OCI-LY3 (cell line): Measurements from ENCODE around the gene FBXL14.

Experiments used
- H2AFZ ChIP-seq: fragments of 200-600, 300-600 bp; shearing (Covaris generic); 2 replicates; pipeline ENCODE4 v1.6.0; 2014; ENCODE audit warnings: antibody characterized with exemption, low read depth, low read length
- H3K27ac ChIP-seq: fragments of 200-600, 300-600 bp; sonication (generic); 2 replicates; pipeline ENCODE4 v1.5.1; 2014; ENCODE audit warnings: mild to moderate bottlenecking, low read length, moderate library complexity, mixed read lengths
- H3K27me3 ChIP-seq: fragments of 200-600, 300-600 bp; sonication (generic); 2 replicates; pipeline ENCODE4 v1.6.1; 2014; ENCODE audit warnings: low read depth, low read length, mixed read lengths
- H3K36me3 ChIP-seq: fragments of 200-600, 300-600 bp; sonication (generic); replicated peaks from 2 replicates; pipeline ENCODE3; 2014; ENCODE audit warnings: low read depth, low read length, mixed read lengths
- H3K4me1 ChIP-seq: fragments of 300-600, 200-600 bp; sonication (generic); 2 replicates; pipeline ENCODE4 v1.6.1; 2014; ENCODE audit warnings: low read length, mixed read lengths
- H3K4me2 ChIP-seq: fragments of 200-600, 300-600 bp; sonication (generic); 2 replicates; pipeline ENCODE4 v1.6.1; 2014; ENCODE audit warnings: low read length, mixed read lengths
- H3K4me3 ChIP-seq: fragments of 300-600, 200-600 bp; sonication (generic); 2 replicates; pipeline ENCODE4 v1.5.1; 2014; ENCODE audit warnings: antibody characterized with exemption, mild to moderate bottlenecking, low read length, moderate library complexity
- H3K79me2 ChIP-seq: fragments of 300-600, 200-600 bp; shearing (Covaris generic); 2 replicates; pipeline ENCODE4 v1.6.1; 2014; ENCODE audit warnings: mild to moderate bottlenecking, low read length, mixed read lengths
- H3K9ac ChIP-seq: fragments of 300-600, 200-600 bp; shearing (Covaris generic); 2 replicates; pipeline ENCODE4 v1.6.0; 2014; ENCODE audit warnings: mild to moderate bottlenecking, low read length, moderate library complexity
- H3K9me3 ChIP-seq: fragments of 200-600, 300-600 bp; shearing (Covaris generic); 2 replicates; pipeline ENCODE4 v1.6.1; 2014; ENCODE audit warnings: low read length, mixed read lengths; ENCODE audit not compliant: insufficient read depth
- H4K20me1 ChIP-seq: fragments of 200-600, 300-600 bp; sonication (generic); 2 replicates; pipeline ENCODE4 v1.6.1; 2016; ENCODE audit warnings: low read length, mixed read lengths; ENCODE audit not compliant: insufficient read depth
- EZH2phosphoT487 ChIP-seq: fragments of 200-600 bp; shearing (Covaris generic); IDR thresholded peaks from 2 replicates; pipeline ENCODE4 v1.6.1; 2018; ENCODE audit warnings: antibody characterized with exemption, mixed run types, low read depth
- TF ChIP-seq, protein P1 (sequence below): fragments of 200-600, 300-600 bp; sonication (generic); IDR thresholded peaks from 2 replicates; pipeline ENCODE4 v1.5.1; 2014; ENCODE audit warnings: antibody characterized with exemption, low read length, low read depth

The FBXL14 gene

DNA sequence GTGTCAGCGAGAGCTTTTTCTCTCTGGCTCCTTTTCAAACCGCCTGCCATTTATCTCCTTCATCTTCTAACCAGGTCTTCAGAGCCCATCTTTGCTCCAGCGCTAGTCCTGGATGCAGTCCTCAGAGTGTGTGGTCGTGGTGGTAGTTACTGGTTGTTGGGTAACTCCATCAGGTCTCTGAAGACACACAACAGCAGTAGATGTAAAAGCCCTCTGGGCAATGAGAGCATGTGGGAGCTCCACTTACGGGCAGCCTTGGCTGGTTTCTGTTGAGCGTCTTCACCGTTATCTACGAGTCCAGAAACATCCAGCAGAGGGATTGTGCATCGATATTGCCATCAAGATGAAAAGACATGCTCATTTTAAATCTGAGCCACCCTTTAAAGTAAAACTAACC lies 61.2 kb downstream of the FBXL14 start:
- Histone ChIP-seq H3K79me2 (peaks cover 70% of the 10 kb centered on the region), H3K4me1 (peaks cover 44% of the 10 kb centered on the region), H3K9me3 (no peaks in the 10 kb centered on the region), H3K4me2 (peak overlapping the region; percentile 84), H3K4me3 (peak overlapping the region; percentile 77), H3K36me3 (no peaks in the 10 kb centered on the region), H3K9ac (peak overlapping the region; percentile 63), H3K27me3 (peaks cover 8% of the 10 kb centered on the region), H3K27ac (peak overlapping the region; percentile 24), H2AFZ (0 out of 2 replicates have a peak overlapping the region, but pooled peaks have one; percentile 1), H4K20me1 (peaks cover 5% of the 10 kb centered on the region; the same call in 1 of the 2 replicates)
- TF ChIP-seq, protein P1, sequence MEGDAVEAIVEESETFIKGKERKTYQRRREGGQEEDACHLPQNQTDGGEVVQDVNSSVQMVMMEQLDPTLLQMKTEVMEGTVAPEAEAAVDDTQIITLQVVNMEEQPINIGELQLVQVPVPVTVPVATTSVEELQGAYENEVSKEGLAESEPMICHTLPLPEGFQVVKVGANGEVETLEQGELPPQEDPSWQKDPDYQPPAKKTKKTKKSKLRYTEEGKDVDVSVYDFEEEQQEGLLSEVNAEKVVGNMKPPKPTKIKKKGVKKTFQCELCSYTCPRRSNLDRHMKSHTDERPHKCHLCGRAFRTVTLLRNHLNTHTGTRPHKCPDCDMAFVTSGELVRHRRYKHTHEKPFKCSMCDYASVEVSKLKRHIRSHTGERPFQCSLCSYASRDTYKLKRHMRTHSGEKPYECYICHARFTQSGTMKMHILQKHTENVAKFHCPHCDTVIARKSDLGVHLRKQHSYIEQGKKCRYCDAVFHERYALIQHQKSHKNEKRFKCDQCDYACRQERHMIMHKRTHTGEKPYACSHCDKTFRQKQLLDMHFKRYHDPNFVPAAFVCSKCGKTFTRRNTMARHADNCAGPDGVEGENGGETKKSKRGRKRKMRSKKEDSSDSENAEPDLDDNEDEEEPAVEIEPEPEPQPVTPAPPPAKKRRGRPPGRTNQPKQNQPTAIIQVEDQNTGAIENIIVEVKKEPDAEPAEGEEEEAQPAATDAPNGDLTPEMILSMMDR = peak; percentile 40
- TF ChIP-seq EZH2phosphoT487 = no peak

DNA sequence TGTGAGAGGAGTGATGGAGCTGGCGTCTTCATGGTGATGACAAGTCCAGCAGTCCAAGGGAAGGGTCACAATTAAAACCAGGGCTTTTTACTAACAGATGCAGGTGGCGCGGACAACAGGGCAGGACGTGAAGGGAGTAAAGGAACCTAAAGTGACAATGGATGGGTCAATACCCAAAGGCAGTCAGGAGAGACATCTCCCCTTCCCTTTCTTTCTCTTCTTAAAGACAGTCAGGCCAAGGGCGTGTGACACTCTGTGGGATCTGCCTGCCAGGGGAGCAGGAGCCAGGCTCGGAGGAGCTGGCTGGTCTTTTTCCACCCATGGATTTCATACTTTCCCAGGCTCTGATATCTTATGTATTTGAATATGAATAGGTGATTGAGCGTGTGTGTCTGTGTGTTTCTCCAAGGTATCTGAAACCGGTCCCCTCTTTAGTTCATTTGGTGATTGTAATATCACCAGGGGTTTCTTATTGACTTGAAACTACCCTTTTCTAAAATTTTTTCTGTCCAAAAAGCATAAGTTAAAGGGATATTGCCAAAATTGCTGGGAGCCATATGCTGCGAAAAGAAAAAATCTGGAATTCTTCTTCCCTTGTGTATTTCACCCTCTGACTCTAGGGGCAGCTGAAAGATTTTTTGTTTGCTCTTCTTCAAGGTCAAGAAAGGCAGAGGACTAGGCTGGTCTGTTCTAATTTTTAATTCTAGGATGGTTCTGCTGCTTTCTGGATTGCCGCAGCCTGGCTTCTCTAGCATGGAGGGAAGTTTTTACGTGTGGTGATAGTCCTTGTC lies 61.8 kb downstream of the FBXL14 start:
- Histone ChIP-seq H2AFZ (0 out of 2 replicates have a peak overlapping the region, but pooled peaks have one; percentile 1), H3K27me3 (peaks cover 8% of the 10 kb centered on the region), H3K79me2 (peaks cover 64% of the 10 kb centered on the region), H3K9ac (peak overlapping the region; percentile 63), H3K36me3 (no peaks in the 10 kb centered on the region), H3K4me3 (peak overlapping the region; percentile 77), H3K4me2 (peak overlapping the region; percentile 84), H3K4me1 (peaks cover 50% of the 10 kb centered on the region), H3K9me3 (no peaks in the 10 kb centered on the region), H4K20me1 (peaks cover 4% of the 10 kb centered on the region; the same call in 1 of the 2 replicates), H3K27ac (peak overlapping the region; percentile 24)
- TF ChIP-seq, protein P1 = no peak
- no peak for TF ChIP-seq EZH2phosphoT487

DNA sequence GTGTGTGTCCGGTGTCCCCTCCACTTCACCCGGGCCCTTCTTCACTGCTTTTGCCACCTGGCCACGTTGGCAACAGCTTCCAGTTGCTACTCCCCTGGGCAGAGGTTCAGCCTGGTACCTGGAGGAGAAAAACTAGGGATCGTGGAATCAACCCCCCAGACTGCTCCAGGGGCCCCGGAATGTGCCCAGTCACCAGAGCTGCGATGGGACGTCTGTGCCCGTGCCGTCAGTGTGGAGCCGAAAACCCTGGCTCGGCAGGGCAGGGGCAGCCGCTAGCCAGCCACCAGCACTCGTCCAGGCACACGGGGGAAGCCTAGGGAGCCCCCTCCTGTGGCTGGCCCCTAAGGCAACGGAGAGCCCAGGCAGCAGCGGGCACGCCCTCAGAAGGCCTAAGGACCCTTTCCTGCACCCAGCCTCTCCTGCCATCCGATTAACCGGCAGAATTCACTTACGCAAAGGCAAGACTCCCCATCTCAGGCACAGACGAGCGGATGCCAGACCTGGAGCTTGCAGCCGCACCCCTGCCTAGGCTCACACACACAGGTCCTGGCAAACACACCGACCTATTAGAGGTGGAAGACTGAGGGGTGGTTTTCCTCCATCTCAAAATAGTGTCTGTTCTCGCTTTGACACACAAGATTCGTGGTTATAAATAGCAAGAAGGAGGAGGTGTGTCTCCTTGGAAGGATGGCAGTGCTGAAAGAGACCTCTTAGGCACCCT lies 62.6 kb downstream of the FBXL14 start:
- Histone ChIP-seq H3K27ac (no peak overlapping the region), H2AFZ (no peak overlapping the region), H4K20me1 (no peaks in the 10 kb centered on the region; the same call in 1 of the 2 replicates), H3K4me1 (peaks cover 50% of the 10 kb centered on the region), H3K4me3 (peak overlapping the region; percentile 77), H3K27me3 (peaks cover 8% of the 10 kb centered on the region), H3K4me2 (peak overlapping the region; percentile 84), H3K79me2 (peaks cover 57% of the 10 kb centered on the region), H3K9me3 (no peaks in the 10 kb centered on the region), H3K36me3 (no peaks in the 10 kb centered on the region), H3K9ac (peak overlapping the region; percentile 63)
- TF ChIP-seq EZH2phosphoT487 = no peak
- TF ChIP-seq, protein P1 = no peak

DNA sequence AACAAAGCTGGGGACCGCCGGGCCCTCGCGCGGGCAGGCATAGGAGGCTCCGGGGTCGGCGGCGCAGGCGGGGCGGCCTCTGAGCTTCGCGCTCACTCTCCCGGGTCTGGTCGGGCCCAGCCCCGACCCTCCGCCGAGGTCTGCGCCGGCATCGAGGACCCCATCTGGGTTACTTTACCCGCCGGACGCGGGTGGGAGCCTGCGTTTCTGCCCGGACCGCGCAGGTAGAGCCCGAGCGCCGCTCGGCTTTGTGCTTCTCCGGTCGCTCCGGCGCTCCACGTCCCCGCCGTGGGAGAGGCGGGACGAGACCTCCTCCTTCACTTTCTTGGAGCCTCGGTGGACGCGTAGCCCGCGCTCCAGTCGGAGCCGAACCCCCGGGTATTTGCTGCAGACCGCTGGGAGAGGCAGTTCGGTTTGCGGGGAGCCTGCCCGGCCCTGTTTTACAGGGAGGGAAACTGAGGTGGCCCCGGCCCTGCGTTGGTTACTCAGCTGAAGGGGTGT lies 63.2 kb downstream of the FBXL14 start:
- Histone ChIP-seq H3K9me3 (no peaks in the 10 kb centered on the region), H3K9ac (peak overlapping the region; percentile 63), H3K79me2 (peaks cover 52% of the 10 kb centered on the region), H2AFZ (0 out of 2 replicates have a peak overlapping the region, but pooled peaks have one; percentile 37), H3K4me2 (peak overlapping the region; percentile 84), H3K4me1 (peaks cover 50% of the 10 kb centered on the region), H3K27ac (no peak overlapping the region), H3K36me3 (no peaks in the 10 kb centered on the region), H4K20me1 (no peaks in the 10 kb centered on the region; the same call in 1 of the 2 replicates), H3K27me3 (peaks cover 8% of the 10 kb centered on the region), H3K4me3 (peak overlapping the region; percentile 77)
- TF ChIP-seq, protein P1 = no peak
- no peak for TF ChIP-seq EZH2phosphoT487
